T1000 (cell line): ENCODE results near the gene CYP24A1.

Experiments used
- DNase-seq: peaks from one replicate; lab custom pipeline; 2025; ENCODE audit warnings: mixed read lengths; lab: John Stamatoyannopoulos, UW

The CYP24A1 gene

DNA sequence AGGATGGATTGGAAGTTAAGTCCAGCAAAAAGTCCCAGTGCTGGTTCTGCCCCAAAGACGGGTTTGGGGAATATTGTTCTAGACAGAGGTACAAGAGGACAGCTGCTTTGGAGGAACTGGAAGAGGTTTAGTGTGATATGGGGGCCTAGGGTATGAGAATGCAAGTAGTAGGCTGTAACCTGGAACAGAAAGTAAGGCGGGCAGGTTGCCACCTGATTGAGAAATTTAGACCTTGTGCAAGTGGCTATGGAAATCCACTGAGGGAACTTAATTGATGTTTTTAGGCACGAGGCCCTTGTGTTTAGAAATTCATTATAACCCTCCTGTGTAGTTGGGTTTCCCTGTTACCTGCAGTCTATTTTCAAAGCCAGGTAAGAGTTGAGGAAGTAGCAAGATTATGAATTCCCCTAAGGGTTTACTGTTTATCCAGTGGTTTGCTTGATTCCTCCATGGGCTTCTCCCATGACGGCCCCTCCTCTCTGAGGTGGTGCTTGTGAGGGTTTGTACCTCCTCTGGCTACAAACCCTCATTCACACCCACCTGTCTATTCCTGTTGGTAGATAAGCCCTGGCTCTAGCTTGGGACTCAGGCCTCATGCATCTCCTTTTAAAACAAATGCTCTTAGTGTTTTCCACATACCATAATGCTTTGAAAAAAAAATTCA lies 61.4 kb downstream of the CYP24A1 start:
- no peak for DNase-seq

DNA sequence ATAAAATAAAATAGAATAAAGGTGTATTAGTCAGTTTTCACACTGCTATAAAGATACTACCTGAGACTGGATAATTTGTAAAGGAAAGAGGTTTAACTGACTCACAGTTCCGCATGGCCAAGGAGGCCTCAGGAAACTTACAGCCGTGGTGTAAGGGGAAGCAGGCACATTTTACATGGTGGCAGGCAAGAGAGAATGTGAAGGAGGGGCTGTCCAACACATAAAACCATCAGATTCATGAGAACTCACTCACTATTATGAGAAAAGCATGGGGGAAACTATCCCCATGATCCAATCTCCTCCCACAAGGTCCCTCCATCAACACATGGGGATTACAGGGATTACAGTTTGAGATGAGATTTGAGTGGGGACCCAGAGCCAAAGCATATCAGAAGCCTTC lies 62.3 kb downstream of the CYP24A1 start:
- DNase-seq: no peak

DNA sequence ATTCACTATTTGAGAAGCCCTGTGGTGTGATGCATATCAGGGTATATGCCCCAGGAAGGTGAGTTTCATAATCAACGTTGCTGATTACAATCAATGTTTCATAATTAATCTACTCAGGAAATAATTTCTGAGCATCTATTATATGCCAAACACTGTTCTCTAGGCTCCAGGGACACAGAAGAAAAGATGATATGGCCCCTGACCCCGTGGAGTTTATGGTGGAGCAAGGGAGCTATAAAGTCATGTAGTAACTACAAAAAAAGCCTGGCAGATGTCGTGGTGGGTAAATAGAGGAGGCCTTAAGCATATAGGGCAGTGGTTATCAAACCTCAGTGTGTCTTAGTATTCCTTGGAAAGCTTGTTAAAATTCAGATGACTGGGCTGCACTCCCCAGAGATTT lies 63.3 kb downstream of the CYP24A1 start:
- no peak for DNase-seq

DNA sequence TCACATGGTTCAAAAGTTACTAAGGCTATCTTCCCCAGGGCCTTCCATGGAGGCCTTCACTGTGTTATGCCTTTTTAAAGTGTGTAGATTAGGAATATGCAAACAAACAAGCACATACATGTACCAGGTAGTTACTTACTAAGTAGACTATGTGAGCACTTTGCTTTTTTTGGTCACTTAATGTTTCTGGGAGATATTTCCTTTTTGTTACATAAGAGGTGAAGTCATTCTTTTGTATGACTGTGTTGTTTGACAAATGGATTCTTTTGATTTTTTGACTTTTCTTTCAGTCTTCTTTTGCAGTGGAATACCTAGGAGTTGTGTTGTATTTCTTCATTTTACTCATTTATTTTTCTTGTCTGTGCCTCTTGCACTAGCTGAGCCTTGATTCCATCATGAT lies 63.7 kb downstream of the CYP24A1 start:
- no peak for DNase-seq

DNA sequence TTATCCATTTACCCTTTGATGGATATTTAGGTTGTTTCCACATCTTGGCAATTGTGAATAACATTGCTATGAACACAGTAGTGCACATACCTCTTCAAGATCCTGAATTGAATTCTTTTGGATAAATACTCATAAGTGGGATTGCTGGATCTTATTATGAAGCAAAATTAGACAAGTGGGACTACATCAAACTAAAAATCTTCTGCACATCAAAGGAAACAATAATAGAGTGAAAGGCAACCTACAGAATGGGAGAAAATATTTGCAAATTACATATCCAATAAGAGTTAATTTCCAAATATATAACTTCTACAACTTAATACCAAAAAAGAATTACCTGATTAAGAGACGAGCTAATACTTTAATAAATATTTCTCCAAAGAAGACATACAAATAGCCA lies 65.0 kb downstream of the CYP24A1 start:
- no peak for DNase-seq

DNA sequence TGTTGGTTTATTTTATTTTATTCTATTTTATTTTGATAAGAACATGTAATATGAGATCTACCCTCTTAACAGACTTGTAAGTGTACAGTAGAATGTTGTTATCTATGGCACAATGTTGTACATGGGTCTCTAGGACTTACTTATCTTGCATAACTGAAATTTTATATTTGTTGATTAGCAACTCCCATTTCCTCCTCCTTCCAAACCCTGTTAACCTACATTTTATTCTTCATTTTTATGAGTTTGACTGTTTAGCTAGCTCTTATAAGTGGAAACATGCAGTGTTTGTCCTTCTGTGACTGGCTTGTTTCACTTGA lies 65.5 kb downstream of the CYP24A1 start:
- DNase-seq: no peak

DNA sequence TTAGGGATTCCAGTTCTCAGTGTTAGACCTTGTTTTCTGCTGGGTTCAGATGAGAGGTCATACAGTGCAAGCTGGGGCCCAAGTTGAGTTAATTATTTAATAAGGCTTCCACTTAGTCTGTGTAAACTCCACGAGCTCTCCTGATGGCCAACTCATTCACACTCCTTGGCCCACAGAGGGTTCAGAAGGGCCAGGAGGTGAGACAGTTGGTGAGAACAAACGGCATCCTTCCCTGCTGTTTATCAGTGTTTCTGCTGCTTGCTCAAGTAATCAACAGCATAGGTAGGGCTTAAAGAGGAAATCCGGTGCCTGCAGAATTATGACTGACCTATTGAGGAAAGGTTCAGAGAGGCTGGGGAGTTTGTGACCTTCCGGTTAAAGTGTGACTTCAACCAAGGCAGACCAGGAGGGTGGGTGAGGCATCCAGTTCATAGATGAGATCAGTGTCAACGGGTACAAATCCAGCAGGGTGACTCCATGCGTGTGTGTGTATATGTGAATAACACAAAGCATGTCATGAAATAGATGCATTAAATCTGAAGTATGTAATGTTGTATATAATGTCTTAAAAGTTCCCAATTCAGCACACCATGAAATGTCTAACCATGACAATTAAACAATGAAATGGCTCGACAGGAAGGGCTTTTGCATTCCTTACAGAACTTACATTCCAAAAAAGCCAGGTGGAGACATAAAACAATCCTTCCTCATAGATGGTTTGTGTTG lies 66.0 kb downstream of the CYP24A1 start:
- DNase-seq: no peak

DNA sequence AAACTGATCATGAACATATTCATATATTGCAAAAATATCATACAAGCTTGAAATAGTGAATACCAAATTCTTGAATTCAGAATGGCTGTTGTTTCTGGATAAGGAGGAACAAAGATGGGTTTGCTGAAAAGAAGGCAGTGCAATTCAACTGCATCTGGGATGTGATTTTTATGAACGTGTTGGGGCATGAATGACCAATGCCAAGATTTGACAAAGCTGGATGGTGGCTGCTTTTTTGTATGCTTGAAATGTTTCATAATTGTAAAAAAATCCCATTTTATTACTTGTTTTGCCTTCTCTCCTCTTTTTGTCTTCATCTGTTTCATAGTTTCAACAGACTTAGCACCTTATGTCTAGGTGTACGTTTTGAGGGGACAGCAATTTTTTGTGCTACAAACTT lies 66.6 kb downstream of the CYP24A1 start:
- DNase-seq: no peak

DNA sequence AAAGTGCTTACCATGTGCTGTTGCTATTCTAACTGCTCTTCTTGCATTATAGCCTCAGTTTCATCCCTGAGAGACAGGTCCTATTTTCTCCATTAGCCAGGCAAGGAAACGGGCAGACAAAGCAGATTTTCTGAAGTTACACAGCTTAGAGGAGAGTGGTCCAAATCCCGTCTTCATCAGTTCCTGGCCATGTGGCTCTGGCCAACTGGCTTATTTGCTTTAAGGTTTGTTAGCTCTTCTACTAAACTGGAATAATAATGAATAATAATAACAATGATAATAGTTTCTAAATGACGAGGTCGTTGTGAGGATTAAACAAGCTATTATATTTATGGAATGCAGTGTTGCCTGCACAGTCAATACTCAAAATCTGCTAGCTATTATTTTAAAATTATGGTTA lies 67.6 kb downstream of the CYP24A1 start:
- no peak for DNase-seq

DNA sequence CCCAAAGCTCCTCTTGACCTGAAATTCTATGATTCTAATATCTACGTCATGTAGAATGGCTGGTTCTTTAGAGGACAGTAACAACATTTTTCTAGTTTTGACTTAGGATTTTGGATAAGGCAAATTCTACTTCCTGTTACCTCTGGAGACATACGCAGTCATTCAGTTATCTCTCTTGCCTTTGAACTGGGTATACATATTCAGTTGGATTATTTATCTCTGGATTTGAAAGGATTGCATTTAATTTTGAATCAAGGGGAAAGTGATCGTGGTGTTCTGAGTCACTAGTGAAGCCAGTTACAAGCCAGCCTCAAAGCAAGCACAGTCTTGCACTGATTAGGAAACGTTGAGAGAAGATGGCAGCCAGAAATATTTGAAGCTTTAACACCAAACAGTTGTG lies 68.1 kb downstream of the CYP24A1 start:
- no peak for DNase-seq

DNA sequence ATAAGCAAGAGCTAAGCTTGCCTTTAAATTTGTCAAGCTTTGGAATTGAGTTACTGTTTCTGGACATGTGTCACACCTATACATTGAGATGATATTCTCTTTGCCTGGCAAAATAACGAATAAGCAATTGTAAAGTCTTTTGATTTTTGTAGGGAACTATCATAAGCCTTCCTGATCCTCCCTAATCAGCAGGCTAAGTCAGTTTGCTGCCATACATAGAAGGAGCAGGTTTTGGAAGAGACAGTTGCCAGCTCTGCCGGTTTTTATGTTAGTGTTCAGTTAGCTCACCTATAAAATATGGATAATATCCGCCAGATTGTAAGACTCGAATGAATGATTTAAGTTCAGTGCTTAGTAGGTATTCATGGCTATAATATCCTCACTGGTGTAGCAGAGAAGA lies 69.0 kb downstream of the CYP24A1 start:
- no peak for DNase-seq

DNA sequence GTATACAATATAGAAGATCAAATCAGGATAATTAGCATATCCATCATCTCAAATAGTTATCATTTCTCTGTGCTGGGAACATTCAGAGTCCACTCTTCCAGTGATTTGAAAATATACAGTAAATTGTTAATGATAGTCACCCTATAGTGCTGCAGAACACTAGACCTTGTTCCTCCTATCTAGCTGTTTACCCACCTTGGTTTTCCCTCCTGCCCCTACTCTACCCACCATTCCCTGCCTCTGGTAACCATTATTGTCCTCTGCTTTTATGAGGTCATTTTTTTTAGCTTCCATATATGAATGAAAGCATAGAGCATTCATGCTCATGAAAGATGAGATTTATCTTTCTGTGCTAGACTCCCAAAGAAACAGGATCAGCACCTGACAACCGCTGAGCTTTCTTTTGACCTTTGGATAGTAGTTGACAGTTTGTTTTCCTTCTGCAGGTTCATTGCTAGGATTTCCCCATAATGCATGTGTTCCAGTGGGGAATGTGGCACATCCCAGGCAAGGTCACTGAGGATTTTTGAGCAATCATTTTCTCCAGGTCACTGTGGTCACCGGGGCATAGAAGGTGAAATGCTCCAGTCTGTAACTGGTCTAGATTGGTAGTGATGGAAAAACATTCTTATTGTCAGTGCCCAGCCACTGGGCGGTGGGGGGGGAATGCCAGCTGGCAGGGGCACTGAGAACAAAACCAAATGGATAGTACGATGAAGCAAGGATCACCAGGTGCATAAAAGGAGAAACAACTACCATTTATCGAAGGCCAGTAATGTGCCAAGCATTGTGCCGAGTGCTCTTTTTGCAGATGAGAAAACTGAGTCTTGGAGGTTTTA lies 69.8 kb downstream of the CYP24A1 start:
- DNase-seq: no peak
